OCI-LY1 (cell line): Measurements from ENCODE around the gene CDH2.

ENCODE experiments used
- H2AFZ ChIP-seq: fragments of 200-600 bp; sonication (generic), shearing (Covaris generic); 2 replicates; pipeline ENCODE4 v1.6.0; 2014; ENCODE audit warnings: antibody characterized with exemption, mild to moderate bottlenecking, low read length
- H3F3A ChIP-seq: fragments of 200-600 bp; sonication (generic), shearing (Covaris generic); 2 replicates; pipeline ENCODE4 v1.6.0; 2014; ENCODE audit warnings: mild to moderate bottlenecking, antibody characterized with exemption, low read length, moderate library complexity; ENCODE audit not compliant: insufficient read depth
- H3K27ac ChIP-seq: fragments of 200-600 bp; sonication (generic); 2 replicates; pipeline ENCODE4 v1.5.1; 2014; ENCODE audit warnings: low read length, mixed run types, mild to moderate bottlenecking, low read depth; ENCODE audit not compliant: poor library complexity, severe bottlenecking
- H3K27me3 ChIP-seq: fragments of 200-600 bp; sonication (generic); 2 replicates; pipeline ENCODE4 v1.6.0; 2014; ENCODE audit warnings: antibody characterized with exemption, mild to moderate bottlenecking, low read length, moderate library complexity; ENCODE audit not compliant: insufficient read depth
- H3K36me3 ChIP-seq: fragments of 200-600 bp; sonication (generic); 2 replicates; pipeline ENCODE4 v1.6.1; 2014; ENCODE audit warnings: mild to moderate bottlenecking, antibody characterized with exemption, low read length, moderate library complexity, mixed read lengths; ENCODE audit not compliant: insufficient read depth
- H3K4me1 ChIP-seq: fragments of 200-600 bp; sonication (generic); 2 replicates; pipeline ENCODE4 v1.5.1; 2014; ENCODE audit warnings: mild to moderate bottlenecking, low read length, moderate library complexity; ENCODE audit not compliant: insufficient read depth, severe bottlenecking
- H3K4me2 ChIP-seq: fragments of 200-600 bp; sonication (generic), shearing (Covaris generic); 2 replicates; pipeline ENCODE4 v1.6.1; 2014; ENCODE audit warnings: low read length
- H3K4me3 ChIP-seq: fragments of 200-600 bp; sonication (generic); 2 replicates; pipeline ENCODE4 v1.5.1; 2014; ENCODE audit warnings: low read length, low read depth, mild to moderate bottlenecking, mixed read lengths; ENCODE audit not compliant: poor library complexity, severe bottlenecking
- H3K79me2 ChIP-seq: fragments of 200-600 bp; shearing (Covaris generic); 2 replicates; pipeline ENCODE4 v1.6.1; 2016; ENCODE audit warnings: mixed run types, low read length, mixed read lengths; ENCODE audit not compliant: insufficient read depth
- H3K9ac ChIP-seq: fragments of 200-600 bp; sonication (generic), shearing (Covaris generic); 2 replicates; pipeline ENCODE4 v1.6.1; 2014; ENCODE audit warnings: mild to moderate bottlenecking, low read length, mixed read lengths
- H3K9me2 ChIP-seq: fragments of 200-600 bp; sonication (generic), shearing (Covaris generic); 2 replicates; pipeline ENCODE4 v1.6.1; 2014; ENCODE audit warnings: low read depth, mild to moderate bottlenecking, low read length, mixed read lengths
- H3K9me3 ChIP-seq: fragments of 200-600 bp; shearing (Covaris generic); 2 replicates; pipeline ENCODE4 v1.6.1; 2014; ENCODE audit warnings: low read length, mixed read lengths
- H4K20me1 ChIP-seq: fragments of 200-600 bp; sonication (generic), shearing (Covaris generic); 2 replicates; pipeline ENCODE4 v1.6.0; 2016; ENCODE audit warnings: mild to moderate bottlenecking, low read length; ENCODE audit not compliant: insufficient read depth
- EZH2 ChIP-seq: fragments of 200-600 bp; sonication (generic), shearing (Covaris generic); IDR thresholded peaks from 2 replicates; pipeline ENCODE4 v1.8.0; 2017; ENCODE audit warnings: borderline replicate concordance, mixed run types, mild to moderate bottlenecking, antibody characterized with exemption, low read length, moderate library complexity, mixed read lengths
- TF ChIP-seq, protein P1 (sequence below): fragments of 200-600 bp; sonication (generic), shearing (Covaris generic); IDR thresholded peaks from 2 replicates; pipeline ENCODE4 v1.5.1; 2017; ENCODE audit warnings: mild to moderate bottlenecking, antibody characterized with exemption, low read length, moderate library complexity, mixed read lengths

CDH2 gene

DNA sequence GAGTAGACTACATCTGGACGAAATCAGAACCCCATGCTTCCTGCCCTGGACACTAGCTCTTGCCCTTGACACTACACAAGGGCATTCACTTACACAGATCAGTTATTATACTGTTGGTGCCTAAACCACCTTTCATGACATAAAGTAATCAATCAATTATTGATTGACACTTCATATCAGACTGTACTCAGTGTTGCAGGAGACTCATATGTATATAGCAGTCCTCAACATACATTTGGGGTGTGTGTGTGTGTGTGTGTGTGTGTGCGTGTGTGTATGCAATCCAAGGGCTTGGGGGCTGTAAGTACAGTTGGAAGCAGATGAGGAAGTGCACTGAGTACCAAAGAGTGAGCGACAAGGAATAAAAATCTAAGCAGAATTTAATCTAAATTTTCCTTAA lies 5.1 kb downstream of the CDH2 start:
- Histone ChIP-seq H3K79me2 (no peaks in the 10 kb centered on the region), H3K4me2 (no peak overlapping the region)
- TF ChIP-seq, protein P1, sequence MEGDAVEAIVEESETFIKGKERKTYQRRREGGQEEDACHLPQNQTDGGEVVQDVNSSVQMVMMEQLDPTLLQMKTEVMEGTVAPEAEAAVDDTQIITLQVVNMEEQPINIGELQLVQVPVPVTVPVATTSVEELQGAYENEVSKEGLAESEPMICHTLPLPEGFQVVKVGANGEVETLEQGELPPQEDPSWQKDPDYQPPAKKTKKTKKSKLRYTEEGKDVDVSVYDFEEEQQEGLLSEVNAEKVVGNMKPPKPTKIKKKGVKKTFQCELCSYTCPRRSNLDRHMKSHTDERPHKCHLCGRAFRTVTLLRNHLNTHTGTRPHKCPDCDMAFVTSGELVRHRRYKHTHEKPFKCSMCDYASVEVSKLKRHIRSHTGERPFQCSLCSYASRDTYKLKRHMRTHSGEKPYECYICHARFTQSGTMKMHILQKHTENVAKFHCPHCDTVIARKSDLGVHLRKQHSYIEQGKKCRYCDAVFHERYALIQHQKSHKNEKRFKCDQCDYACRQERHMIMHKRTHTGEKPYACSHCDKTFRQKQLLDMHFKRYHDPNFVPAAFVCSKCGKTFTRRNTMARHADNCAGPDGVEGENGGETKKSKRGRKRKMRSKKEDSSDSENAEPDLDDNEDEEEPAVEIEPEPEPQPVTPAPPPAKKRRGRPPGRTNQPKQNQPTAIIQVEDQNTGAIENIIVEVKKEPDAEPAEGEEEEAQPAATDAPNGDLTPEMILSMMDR: no peak
- no peak for TF ChIP-seq EZH2

DNA sequence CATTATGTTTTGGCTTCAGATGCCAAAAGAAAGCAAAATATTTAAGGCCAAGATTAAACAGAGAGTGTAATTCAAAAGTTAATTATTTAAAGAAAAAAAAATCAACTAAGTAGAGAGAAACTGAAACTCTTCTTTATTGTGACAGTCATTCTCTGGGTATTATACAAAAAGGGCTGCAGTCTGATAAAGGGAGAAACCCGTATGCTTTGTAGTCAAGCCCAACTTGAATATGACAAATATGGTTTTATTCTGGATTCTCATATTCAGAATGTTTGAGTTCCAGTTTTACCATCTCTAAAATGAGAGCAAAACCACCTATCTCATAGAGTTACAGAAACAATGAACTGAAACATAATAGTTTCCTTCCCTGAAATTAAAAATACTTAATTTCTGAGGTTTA lies 8.2 kb downstream of the CDH2 start:
- no peak for TF ChIP-seq EZH2
- TF ChIP-seq, protein P1: no peak
- Histone ChIP-seq H3K36me3 (no peaks in the 10 kb centered on the region), H3F3A (no peaks in the 10 kb centered on the region), H3K4me2 (no peak overlapping the region), H3K9me2 (no peaks in the 10 kb centered on the region), H3K9me3 (no peaks in the 10 kb centered on the region), H2AFZ (no peak overlapping the region), H3K79me2 (no peaks in the 10 kb centered on the region), H3K27ac (no peak overlapping the region), H3K4me3 (no peak overlapping the region), H3K27me3 (no peaks in the 10 kb centered on the region), H4K20me1 (no peaks in the 10 kb centered on the region), H3K9ac (no peak overlapping the region), H3K4me1 (no peaks in the 10 kb centered on the region)

More for the DNA sequence above, 5.1 kb downstream of the CDH2 start:
- Histone ChIP-seq H2AFZ (no peak overlapping the region), H3K9me3 (no peaks in the 10 kb centered on the region), H3K9me2 (no peaks in the 10 kb centered on the region), H3K27me3 (no peaks in the 10 kb centered on the region), H3K9ac (no peak overlapping the region), H3K4me3 (no peak overlapping the region), H3K4me1 (no peaks in the 10 kb centered on the region), H3K27ac (no peak overlapping the region), H3F3A (no peaks in the 10 kb centered on the region), H4K20me1 (no peaks in the 10 kb centered on the region), H3K36me3 (no peaks in the 10 kb centered on the region)

DNA sequence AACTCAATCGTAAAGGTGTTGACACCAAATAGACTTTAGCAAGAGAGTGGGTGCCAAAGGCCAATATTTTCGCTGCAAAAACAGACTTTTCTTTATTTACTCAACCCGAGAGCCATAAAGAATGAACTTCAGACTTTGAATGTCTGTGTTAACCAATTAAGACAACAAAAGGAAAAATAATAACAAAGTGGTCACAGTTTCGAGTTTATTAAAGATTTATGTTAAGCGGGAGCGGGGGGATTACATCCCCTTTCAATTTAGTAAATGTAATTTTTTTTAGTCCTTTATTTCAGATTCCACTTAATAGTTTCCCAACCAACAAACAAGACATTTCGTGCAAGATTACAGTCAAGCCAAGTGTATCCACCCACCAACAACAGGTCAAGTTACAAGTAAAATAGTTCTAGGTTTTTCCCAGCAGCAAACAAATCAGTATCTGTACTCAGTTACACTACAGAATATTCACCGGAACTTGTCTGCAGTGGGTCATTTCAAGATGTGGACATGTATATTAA lies 9.0 kb downstream of the CDH2 start:
- no peaks in the 10 kb centered on the region for H3K9me2 ChIP-seq
- TF ChIP-seq, protein P1: no peak
- no peak for TF ChIP-seq EZH2
- H3K9ac ChIP-seq: no peak overlapping the region
- H3K9me3 ChIP-seq: no peaks in the 10 kb centered on the region
- no peak overlapping the region for H3K4me2 ChIP-seq
- no peaks in the 10 kb centered on the region for H3F3A ChIP-seq
- H3K36me3 ChIP-seq: no peaks in the 10 kb centered on the region
- H2AFZ ChIP-seq: no peak overlapping the region
- H3K4me1 ChIP-seq: no peaks in the 10 kb centered on the region
- H4K20me1 ChIP-seq: no peaks in the 10 kb centered on the region
- no peak overlapping the region for H3K4me3 ChIP-seq
- no peak overlapping the region for H3K27ac ChIP-seq
- no peaks in the 10 kb centered on the region for H3K27me3 ChIP-seq
- H3K79me2 ChIP-seq: no peaks in the 10 kb centered on the region
